GM19455 (cell line): ENCODE data around the gene SPRING1.
"Not testable (repeated sequence)": the region's sequence is repeated elsewhere in the genome, so short reads cannot be mapped to it uniquely, and the experiment has no call there.

Experiments used
- ATAC-seq: cut with Tn5 transposase; IDR thresholded peaks from one replicate; pipeline ENCODE4 v1.9.1; 2021; ENCODE audit not compliant: unreplicated experiment

Gene SPRING1, protein sequence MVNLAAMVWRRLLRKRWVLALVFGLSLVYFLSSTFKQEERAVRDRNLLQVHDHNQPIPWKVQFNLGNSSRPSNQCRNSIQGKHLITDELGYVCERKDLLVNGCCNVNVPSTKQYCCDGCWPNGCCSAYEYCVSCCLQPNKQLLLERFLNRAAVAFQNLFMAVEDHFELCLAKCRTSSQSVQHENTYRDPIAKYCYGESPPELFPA

DNA sequence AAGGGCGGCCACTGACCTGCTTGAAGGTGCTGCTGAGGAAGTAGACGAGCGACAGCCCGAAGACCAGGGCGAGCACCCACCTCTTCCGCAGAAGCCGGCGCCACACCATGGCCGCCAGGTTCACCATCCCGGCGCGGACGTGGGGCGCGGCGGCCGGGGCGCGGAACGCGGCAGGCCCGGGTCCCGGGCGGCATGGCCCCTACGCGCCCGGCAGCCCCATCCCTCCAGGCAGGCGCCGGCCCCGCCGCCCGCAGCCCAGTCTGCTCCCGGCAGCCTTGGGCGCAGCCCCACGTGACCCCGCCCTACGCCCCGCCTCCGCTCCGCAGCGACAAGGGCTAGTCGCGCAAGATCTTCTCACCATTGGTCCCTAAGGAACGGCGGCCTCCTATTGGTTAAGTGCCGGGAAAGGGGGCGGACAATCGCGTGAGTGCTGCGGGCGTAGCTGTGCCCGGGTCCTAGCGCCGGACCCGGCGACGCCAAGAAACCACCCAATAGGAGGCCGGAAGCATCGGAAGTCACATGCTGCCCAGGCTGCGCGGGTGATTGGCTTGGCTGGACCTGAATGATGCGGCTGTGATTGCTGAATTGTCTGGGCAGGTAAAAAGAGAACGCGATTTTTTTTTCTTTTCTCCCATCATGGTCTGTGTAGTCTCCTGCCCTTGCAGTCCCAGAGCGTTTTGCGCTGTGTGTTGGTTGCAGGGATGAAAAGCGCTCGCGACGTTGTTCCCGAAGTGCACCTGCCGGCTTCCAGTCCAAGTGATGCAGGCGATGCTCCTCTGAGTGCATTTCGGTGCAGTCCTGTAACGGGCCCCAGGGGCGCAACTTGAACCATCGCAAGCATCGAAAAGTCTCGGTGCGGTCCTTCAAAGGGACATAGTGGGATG lies at the start of gene SPRING1, which contains the start of gene RNFT2:
SPRING1 (minus strand) TSS at position 296 of the 884 bp plus-strand sequence; CDS start at position 127, 169 bp downstream.
RNFT2 (plus strand) TSS at position 542 of the 884 bp plus-strand sequence. CDS start 2,183 bp downstream, outside the sequence.
- peak; percentile 96 for ATAC-seq

DNA sequence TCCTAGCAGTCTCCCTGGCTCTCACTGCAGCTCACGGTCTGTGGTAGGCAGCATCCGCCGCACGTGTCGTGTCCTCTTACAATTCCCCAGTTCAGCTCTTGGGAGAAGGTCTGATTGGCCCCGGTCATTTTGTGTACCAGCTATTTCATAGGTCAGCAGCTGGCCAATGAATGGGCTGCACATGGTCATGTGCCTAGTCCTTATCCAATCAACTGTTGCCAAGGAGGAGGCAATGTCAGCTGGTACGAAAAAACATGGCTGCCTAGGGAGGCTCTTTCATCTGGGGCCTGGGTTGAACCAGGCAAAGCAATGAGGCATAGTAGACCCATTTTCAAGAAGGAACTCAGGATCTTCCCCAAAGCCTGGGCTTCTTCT lies 46.4 kb upstream of the SPRING1 start:
- ATAC-seq: no peak

GRCh38 chr12:116783525-116784237 lies 45.8 kb upstream of the SPRING1 start:
- no peak for ATAC-seq

DNA sequence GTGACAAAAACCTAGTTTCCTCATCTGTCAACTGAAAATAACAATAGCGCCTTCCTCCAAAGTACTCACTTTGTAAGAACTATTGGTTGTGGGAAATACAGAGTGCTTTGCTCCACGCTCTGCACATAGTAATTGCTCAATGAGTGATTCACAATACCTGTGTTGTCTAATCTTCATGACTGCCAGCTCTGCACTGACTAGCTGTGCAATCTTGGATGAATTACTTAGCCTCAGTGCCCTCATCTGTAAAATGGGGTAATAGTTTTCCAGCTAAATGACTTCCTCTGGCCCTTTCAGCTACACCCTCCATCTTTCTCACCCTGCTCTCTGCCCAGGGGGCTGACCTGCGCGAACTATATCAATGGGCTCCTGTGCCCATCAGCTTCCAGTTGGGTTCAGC lies 43.1 kb upstream of the SPRING1 start:
- ATAC-seq: no peak

DNA sequence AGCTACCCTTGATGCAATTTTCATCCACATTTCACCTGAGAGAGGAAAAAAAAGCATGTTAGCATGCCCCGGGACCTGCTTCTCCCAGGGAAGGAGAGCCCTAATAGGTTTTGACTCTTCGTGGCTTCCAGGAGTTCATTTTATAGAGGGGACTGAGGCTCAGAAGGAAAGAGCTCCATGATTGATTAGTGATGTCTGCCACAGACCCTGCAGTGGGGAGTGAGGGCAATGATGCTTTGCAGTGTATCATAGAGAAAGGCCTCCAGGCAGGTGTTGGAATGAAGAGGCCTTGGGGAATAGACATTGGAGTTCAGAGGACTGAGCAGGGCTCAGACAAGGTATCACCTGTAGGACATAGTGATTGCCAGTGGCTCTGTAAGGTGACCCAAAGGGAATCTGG lies 41.7 kb upstream of the SPRING1 start:
- ATAC-seq: no peak

GRCh38 chr12:116777245-116777644 lies 39.4 kb upstream of the SPRING1 start:
- ATAC-seq: no peak

DNA sequence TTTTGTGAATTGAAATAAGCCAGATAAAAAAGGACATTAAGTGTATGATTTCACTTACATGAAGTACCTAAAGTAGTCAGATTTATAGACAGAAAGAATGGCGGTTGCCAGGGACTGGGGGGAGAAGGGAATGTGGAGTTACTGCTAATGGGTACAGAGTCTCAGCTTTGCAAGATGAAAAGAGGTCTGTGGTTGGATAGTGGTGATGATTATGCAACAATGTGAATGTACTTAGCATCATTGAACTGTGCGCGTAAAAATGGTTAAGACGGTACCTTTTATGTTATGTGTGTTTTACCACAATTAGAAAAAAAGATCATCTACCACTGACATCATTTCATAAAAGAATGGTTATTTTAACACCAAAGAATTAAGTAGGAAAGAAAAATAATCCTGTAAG lies 36.2 kb upstream of the SPRING1 start:
- no peak for ATAC-seq

- no peak for ATAC-seq
These were observed 35.4 kb upstream of the SPRING1 start for GRCh38 chr12:116773276-116773731.

DNA sequence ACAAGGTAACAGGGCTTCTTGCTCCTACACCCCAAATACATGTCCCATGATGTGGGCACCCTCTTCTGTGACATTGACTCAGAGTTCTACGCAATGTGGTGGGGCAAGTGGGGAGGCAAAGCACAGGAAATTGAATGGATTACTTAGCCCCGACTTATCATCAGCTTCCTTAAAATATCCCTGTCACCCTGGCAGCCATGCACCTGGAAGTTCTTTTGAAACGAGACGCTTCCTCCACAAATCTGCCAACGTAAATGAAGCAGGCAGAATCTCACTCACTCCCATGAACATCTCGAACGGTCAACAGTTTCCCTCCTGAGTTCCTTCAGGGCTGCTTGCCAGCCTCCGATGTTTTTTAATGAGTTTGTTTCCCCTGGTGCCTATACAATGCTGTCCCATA lies 33.8 kb upstream of the SPRING1 start:
- no peak for ATAC-seq

DNA sequence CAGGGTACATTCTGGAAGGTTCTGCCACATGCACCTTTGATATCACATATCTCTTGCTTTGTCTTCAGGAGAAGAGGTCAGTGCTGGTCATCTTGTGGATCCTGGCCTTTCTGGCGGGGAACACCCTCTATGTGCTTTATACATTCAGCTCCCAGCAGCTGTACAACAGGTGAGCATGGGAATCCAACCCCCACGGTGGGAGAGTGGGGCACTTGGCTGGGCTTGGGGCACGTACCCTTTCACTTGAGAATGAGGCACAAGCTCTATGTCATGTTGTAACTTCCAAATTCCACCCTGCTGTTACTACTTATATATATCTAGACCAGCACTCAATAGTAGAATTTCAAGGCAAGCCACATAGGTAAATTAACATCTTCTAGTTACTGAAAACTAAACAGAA lies 28.9 kb upstream of the SPRING1 start:
- ATAC-seq: no peak

DNA sequence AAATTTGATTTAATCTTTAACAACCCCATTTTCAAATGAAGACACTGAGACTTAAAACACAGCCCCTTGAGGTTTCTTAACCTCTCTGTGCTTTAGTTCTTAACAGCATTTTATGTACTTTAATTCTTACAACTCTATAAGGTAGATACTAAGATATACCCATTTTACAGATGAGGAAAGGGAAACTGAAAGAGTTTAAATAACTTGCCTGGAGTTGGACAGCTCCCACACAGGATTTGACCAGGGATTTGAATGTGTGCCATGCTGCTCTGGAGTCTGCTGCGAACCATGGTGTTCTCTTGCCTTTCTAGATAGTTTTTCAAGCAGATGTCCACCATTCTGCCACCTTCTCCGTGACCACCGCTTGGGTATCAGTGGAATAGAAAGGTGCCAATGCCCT lies 28.4 kb upstream of the SPRING1 start:
- ATAC-seq: no peak

DNA sequence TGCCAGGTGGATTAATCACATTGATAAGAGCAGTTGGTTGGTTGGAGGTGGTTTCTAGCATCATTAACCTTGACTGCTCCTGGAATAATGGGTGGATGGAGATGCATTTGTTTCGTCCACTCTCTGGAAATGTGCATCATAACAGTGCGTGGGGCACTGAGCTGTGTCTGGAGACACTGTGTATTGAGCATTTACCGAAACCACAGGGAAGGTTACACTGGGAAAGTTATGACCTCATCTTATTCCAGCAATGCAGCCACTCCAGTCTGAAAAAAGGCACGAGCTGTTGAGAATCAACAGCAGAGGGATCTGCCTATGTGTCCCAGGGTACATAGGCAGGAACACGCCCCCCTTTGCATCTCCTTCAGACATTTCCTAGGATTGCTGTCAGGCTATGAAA lies 27.4 kb upstream of the SPRING1 start:
- no peak for ATAC-seq

- ATAC-seq: no peak
These were observed 23.6 kb upstream of the SPRING1 start for GRCh38 chr12:116761499-116761898.

DNA sequence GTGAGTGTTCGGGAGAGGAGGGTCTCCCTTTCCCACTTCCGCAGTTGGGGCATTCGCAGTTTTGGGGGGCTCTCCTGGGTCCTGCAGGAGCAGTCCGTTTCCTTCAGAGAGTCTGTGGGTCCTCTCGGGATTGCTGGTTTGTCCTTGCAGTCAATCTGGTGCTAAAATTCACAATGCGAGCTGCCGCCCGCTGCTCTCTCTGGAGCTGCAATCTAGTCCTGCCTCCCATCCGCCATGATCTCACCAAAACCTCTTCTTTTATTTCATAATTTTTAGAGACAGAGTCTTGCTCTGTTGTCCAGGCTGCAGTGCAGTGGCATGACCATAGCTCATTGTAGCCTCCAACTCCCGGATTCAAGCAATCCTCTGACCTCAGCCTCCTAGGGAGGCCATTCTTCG lies 22.8 kb upstream of the SPRING1 start:
- ATAC-seq: no peak

- ATAC-seq: no peak
These were observed 22.1 kb upstream of the SPRING1 start for GRCh38 chr12:116759783-116760621.

- ATAC-seq: not testable (repeated sequence)
These were observed 16.9 kb upstream of the SPRING1 start for GRCh38 chr12:116754783-116755182.

GRCh38 chr12:116754097-116754496 lies 16.2 kb upstream of the SPRING1 start:
- not testable (repeated sequence) for ATAC-seq

DNA sequence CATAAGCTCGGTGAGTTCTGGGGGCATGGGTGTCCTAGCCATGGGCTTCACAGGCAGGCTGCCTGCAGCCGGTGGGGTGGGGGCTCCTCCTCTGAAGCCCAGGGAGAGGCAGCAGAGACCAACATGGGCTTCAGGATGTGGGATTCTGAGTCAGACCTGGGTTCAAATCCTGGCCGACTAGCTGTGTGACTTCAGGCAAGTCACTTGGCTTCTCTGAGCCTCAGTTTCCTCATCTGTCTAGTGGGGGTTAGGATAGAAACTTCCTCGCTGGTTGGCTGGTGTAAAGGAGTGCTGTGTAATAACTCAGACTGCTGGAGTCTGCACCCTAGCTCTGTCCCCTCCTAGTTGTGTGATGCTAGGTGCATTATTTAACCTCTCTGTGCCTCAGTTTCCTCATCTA lies 12.4 kb upstream of the SPRING1 start:
- ATAC-seq: no peak

GRCh38 chr12:116749884-116750283 lies 12.0 kb upstream of the SPRING1 start:
- no peak for ATAC-seq

GRCh38 chr12:116745554-116745953 lies 7.7 kb upstream of the SPRING1 start:
- ATAC-seq: no peak

DNA sequence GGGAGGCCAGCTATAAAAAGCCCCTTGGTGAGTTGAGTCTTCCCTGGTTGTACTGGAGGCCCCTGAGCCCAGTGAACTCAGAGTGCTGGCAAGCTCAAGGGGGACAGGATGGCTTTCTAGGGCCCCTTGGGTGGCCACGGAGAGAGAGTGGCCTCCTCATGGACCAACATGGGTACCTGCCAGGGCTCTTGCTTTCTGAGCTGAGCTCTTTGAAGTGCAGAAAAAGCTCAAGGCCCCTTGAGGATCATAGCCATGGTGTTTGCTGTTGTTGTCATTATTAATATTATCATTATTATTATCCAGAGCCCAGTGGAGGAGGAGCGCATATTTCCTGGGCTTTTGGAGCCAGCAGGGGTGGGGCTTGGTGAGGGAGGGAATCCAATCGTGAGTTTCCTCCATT lies 6.9 kb upstream of the SPRING1 start:
- ATAC-seq: no peak
